ENCODE measurements around the gene MESD.

Gene MESD

GRCh38 chr15:80989518-80990478 is at the start of gene MESD:
MESD (minus strand) TSS chr15:80989819; CDS start chr15:80989791, 28 bp downstream.
- DNase-seq (ENCODE audit: low read depth in 2 of 2), result peak; percentile 98 to 99

GRCh38 chr15:81038975-81039607 is 49.5 kb upstream of the MESD start:
- DNase-seq (ENCODE audit: low read depth in 2 of 2), result no peak

GRCh38 chr15:81037952-81038743 is 48.5 kb upstream of the MESD start:
- DNase-seq (ENCODE audit: low read depth in 2 of 2), result no peak

- DNase-seq (ENCODE audit: low read depth in 2 of 2), result no peak
Observed at GRCh38 chr15:81033508-81033907, 43.9 kb upstream of the MESD start.

- DNase-seq (ENCODE audit: low read depth in 2 of 2), result no peak
Observed at GRCh38 chr15:81032818-81033217, 43.2 kb upstream of the MESD start.

GRCh38 chr15:81032355-81032754 is 42.7 kb upstream of the MESD start:
- no peak for DNase-seq (ENCODE audit: low read depth in 2 of 2)

GRCh38 chr15:81031203-81031602 is 41.6 kb upstream of the MESD start:
- no peak for DNase-seq (ENCODE audit: low read depth in 2 of 2)

GRCh38 chr15:81030301-81030750 is 40.7 kb upstream of the MESD start:
- no peak for DNase-seq (ENCODE audit: low read depth in 2 of 2)

- no peak for DNase-seq (ENCODE audit: low read depth in 2 of 2)
Observed at GRCh38 chr15:81029414-81030300, 40.0 kb upstream of the MESD start.

GRCh38 chr15:81026836-81027599 is 37.4 kb upstream of the MESD start:
- no peak for DNase-seq (ENCODE audit: low read depth in 2 of 2)

GRCh38 chr15:81025721-81026370 is 36.2 kb upstream of the MESD start:
- DNase-seq (ENCODE audit: low read depth in 2 of 2), result no peak

- no peak for DNase-seq (ENCODE audit: low read depth in 2 of 2)
Observed at GRCh38 chr15:81024936-81025335, 35.3 kb upstream of the MESD start.

GRCh38 chr15:81024265-81024872 is 34.8 kb upstream of the MESD start:
- no peak for DNase-seq (ENCODE audit: low read depth in 2 of 2)

GRCh38 chr15:81023483-81024264 is 34.1 kb upstream of the MESD start:
- DNase-seq (ENCODE audit: low read depth in 2 of 2), result no peak

- DNase-seq (ENCODE audit: low read depth in 2 of 2), result no peak
Observed at GRCh38 chr15:81021321-81021720, 31.7 kb upstream of the MESD start.

- DNase-seq (ENCODE audit: low read depth in 2 of 2), result no peak
Observed at GRCh38 chr15:81018197-81018596, 28.6 kb upstream of the MESD start.

GRCh38 chr15:81016489-81017068 is 27.0 kb upstream of the MESD start:
- DNase-seq (ENCODE audit: low read depth in 2 of 2), result no peak

All from stimulated activated CD8-positive, alpha-beta memory T cell treated with anti-CD3 and anti-CD28 coated beads, Interleukin-2, amount 100 ng/mL, for 48 hours (primary cell).